Endothelial cell of umbilical vein (primary cell): Measurements from ENCODE around the gene HSDL2. TPM values are rescaled to one million over a fixed set of nuclear protein-coding genes. Genes with fewer than 3 reads are reported as not detected.

Experiments
- BruUV-seq: library from RNA; stranded (reverse); fragments of 400-500 nt; replicated peaks from 2 replicates; lab custom pipeline; 2021; lab: Mats Ljungman, UMichigan
- CTCF ChIA-PET: fragments of 300-600, 350-600 bp; sonication (Branson Sonifier 250); formaldehyde crosslinking; loops from one replicate; lab custom pipeline; 2021; ENCODE audit warnings: antibody characterized with exemption, inconsistent platforms; lab: Charles Lee
- POLR2A ChIA-PET: fragments of 300-600, 350-600 bp; sonication (Branson Sonifier 250); formaldehyde crosslinking; loops from one replicate; lab custom pipeline; 2021; ENCODE audit warnings: antibody characterized with exemption, inconsistent platforms; lab: Charles Lee
- DNase-seq: peaks from one replicate; pipeline ENCODE4 v3.0.0-alpha.2; 2011; ENCODE audit warnings: low read depth, low spot score
- FAIRE-seq: peaks from 2 replicates; lab custom pipeline; 2011; peaks lifted over from hg19 to GRCh38; lab: Jason Lieb, UNC
- H2AFZ ChIP-seq: 2 replicates; pipeline ENCODE4 v1.6.0; 2012; ENCODE audit warnings: low read depth, low read length, control low read depth, inconsistent platforms
- H3K27ac ChIP-seq: 2 replicates; pipeline ENCODE4 v1.5.1; 2011; ENCODE audit warnings: low read depth, mild to moderate bottlenecking, control low read depth, low read length, moderate library complexity; ENCODE audit not compliant: insufficient read depth
- H3K27me3 ChIP-seq, 2 experiments: 2 replicates each; pipeline versions ENCODE4 v1.6.0 to v1.6.1; 2011; ENCODE audit warnings: low read length in 2 of 2, mixed read lengths in 1 of 2; ENCODE audit not compliant: control insufficient read depth in 2 of 2, insufficient read depth in 2 of 2
- H3K36me3 ChIP-seq, 2 experiments: 2 replicates in 1 of 2; 3 replicates in 1 of 2; pipeline ENCODE4 v1.5.1; 2011; ENCODE audit warnings: low read length in 2 of 2, mild to moderate bottlenecking in 1 of 2, moderate library complexity in 1 of 2; ENCODE audit not compliant: control insufficient read depth in 2 of 2, insufficient read depth in 2 of 2; ENCODE audit errors: extremely low read depth in 1 of 2
- H3K4me1 ChIP-seq: 3 replicates; pipeline ENCODE4 v1.5.1; 2011; ENCODE audit warnings: mild to moderate bottlenecking, low read length; ENCODE audit not compliant: control insufficient read depth, insufficient read depth; ENCODE audit errors: extremely low read depth
- H3K4me2 ChIP-seq: 2 replicates; pipeline ENCODE4 v1.6.1; 2011; ENCODE audit warnings: low read length, control low read depth, mixed read lengths; ENCODE audit not compliant: insufficient read depth
- H3K4me3 ChIP-seq, 3 experiments: fragments of 200-600 bp in 1 of 3; sonication (generic), shearing (Covaris generic) in 1 of 3; replicated peaks in 1 of 3; 2 replicates each; pipeline ENCODE4 v1.5.1; 2011 to 2016; ENCODE audit warnings: control low read depth in 3 of 3, low read length in 3 of 3, mild to moderate bottlenecking in 2 of 3, inconsistent platforms in 1 of 3, low read depth in 1 of 3, moderate library complexity in 1 of 3; ENCODE audit not compliant: insufficient read depth in 1 of 3
- H3K79me2 ChIP-seq: 2 replicates; pipeline ENCODE4 v1.6.0; 2012; ENCODE audit warnings: low read length, inconsistent platforms; ENCODE audit not compliant: control insufficient read depth, insufficient read depth
- H3K9ac ChIP-seq: replicated peaks from 2 replicates; pipeline ENCODE3; 2011; ENCODE audit warnings: low read length, control low read depth; ENCODE audit not compliant: insufficient read depth; ENCODE audit errors: extremely low read depth
- H3K9me1 ChIP-seq: replicated peaks from 3 replicates; pipeline ENCODE4 v1.6.0; 2011; ENCODE audit warnings: mild to moderate bottlenecking, low read length; ENCODE audit not compliant: control insufficient read depth, insufficient read depth; ENCODE audit errors: extremely low read depth
- H3K9me3 ChIP-seq: replicated peaks from 2 replicates; pipeline ENCODE4 v1.5.1; 2012; ENCODE audit warnings: low read length, inconsistent platforms; ENCODE audit not compliant: control insufficient read depth, insufficient read depth
- H4K20me1 ChIP-seq: replicated peaks from 2 replicates; pipeline ENCODE3; 2011; ENCODE audit warnings: mild to moderate bottlenecking, low read length; ENCODE audit not compliant: control insufficient read depth, insufficient read depth; ENCODE audit errors: extremely low read depth
- CTCF ChIP-seq, 2 donors: IDR thresholded peaks; 1 replicate in 1 of 2; 2 replicates in 1 of 2; pipeline ENCODE4 v1.5.1; 2011; ENCODE audit warnings: low read length in 2 of 2, mild to moderate bottlenecking in 2 of 2, moderate library complexity in 2 of 2, control low read depth in 1 of 2, inconsistent platforms in 1 of 2, low read depth in 1 of 2; ENCODE audit not compliant: insufficient read depth in 1 of 2; ENCODE audit errors: extremely low read depth in 1 of 2
- EZH2 ChIP-seq: IDR thresholded peaks from 2 replicates; pipeline ENCODE4 v1.6.1; 2012; ENCODE audit warnings: borderline replicate concordance, low read depth, mild to moderate bottlenecking, moderate library complexity, low read length, inconsistent platforms; ENCODE audit not compliant: severe bottlenecking
- FOS ChIP-seq: IDR thresholded peaks from 2 replicates; pipeline ENCODE4 v1.6.1; 2011; ENCODE audit warnings: mild to moderate bottlenecking, low read length, moderate library complexity, borderline replicate concordance; ENCODE audit not compliant: insufficient read depth
- GATA2 ChIP-seq: IDR thresholded peaks from 2 replicates; pipeline ENCODE4 v1.7.0; 2011; ENCODE audit warnings: low read depth, mild to moderate bottlenecking, moderate library complexity, mixed read lengths, low read length; ENCODE audit not compliant: insufficient read length, insufficient read depth
- JUN ChIP-seq: IDR thresholded peaks from 2 replicates; pipeline ENCODE4 v1.6.1; 2011; ENCODE audit warnings: borderline replicate concordance, low read depth; ENCODE audit not compliant: insufficient read length, insufficient read depth
- MAX ChIP-seq: IDR thresholded peaks from 2 replicates; pipeline ENCODE4 v1.6.1; 2011; ENCODE audit not compliant: insufficient read depth, insufficient read length
- MYC ChIP-seq: IDR thresholded peaks from one replicate; pipeline ENCODE4 v1.6.1; 2011; ENCODE audit warnings: mild to moderate bottlenecking, low read depth, low read length
- POLR2A ChIP-seq: IDR thresholded peaks from 2 replicates; pipeline ENCODE4 v1.6.1; 2012; ENCODE audit warnings: low read depth, mild to moderate bottlenecking, control low read depth, low read length
- POLR2AphosphoS5 ChIP-seq: IDR thresholded peaks from 2 replicates; pipeline ENCODE4 v1.6.1; 2012; ENCODE audit warnings: low read depth, mild to moderate bottlenecking, control low read depth, low read length, moderate library complexity; ENCODE audit not compliant: insufficient read depth
- dilution Hi-C: fragments of 300-500 bp; cut with MboI; formaldehyde crosslinking; loops from one replicate; pipeline ENCODE4 v1.15.0; 2019; ENCODE audit warnings: low sequenced_read_pairs; ENCODE audit not compliant: extremely low pct_ligation_motif_present
- intact Hi-C: fragments of 100-400 bp; cut with micrococcal nuclease; formaldehyde crosslinking; loops from one replicate; pipeline ENCODE4 v1.10.0; 2022
- polyA plus RNA-seq, 4 experiments: library from polyadenylated mRNA; depleted of rRNA in 3 of 4; stranded (reverse) in 3 of 4; unstranded in 1 of 4; fragments of >200 nt; gene quantifications; 2 replicates each; pipeline versions ENCODE4 v1.2.1 to v1.2.3, GENCODE V29; 2011 to 2012; ENCODE audit warnings: missing spikeins in 1 of 4
- total RNA-seq: library from RNA; stranded (reverse); gene quantifications from 2 replicates; pipeline ENCODE4 v1.2.3, GENCODE V29; 2021

The HSDL2 gene
- total and polyA plus RNA-seq, 2 donors (not counting 3 experiments of a cell fraction or from before 2014, with no cell fraction given), result 5.6 to 22.1 TPM

GRCh38 chr9:112433499-112434392 is 53.8 kb downstream of the HSDL2 start:
- no peak overlapping the region for H2AFZ ChIP-seq
- dilution Hi-C loops, result no loop called here
- no peaks in the 10 kb centered on the region for H3K79me2 ChIP-seq
- POLR2A ChIA-PET, result no interaction called here
- H3K4me2 ChIP-seq, result no peak overlapping the region
- H3K9ac ChIP-seq, result no peak overlapping the region
- TF ChIP-seq FOS, result no peak
- no peak for TF ChIP-seq MAX
- TF ChIP-seq MYC, result no peak
- TF ChIP-seq POLR2AphosphoS5, result no peak
- TF ChIP-seq GATA2, result no peak
- TF ChIP-seq EZH2, result no peak
- no peak for TF ChIP-seq POLR2A
- TF ChIP-seq CTCF (IDR thresholded peaks at IDR 0.05; ENCODE audit: extremely low read depth in 1 of 2, insufficient read depth in 1 of 2, low read depth in 1 of 2, low read length in 2 of 2), result no peak
- no peak for TF ChIP-seq JUN
- no TSS peak for BruUV-seq
- no peaks in the 10 kb centered on the region for H3K9me1 ChIP-seq
- no peaks in the 10 kb centered on the region for H3K4me1 ChIP-seq
- DNase-seq, result no peak
- H3K9me3 ChIP-seq, result no peaks in the 10 kb centered on the region
- CTCF ChIA-PET, result interaction anchor here (1.8 kb wide), 1 partner anchor 10 kb away, joined by 7 read pairs; no protein-coding TSS in a partner anchor
- no peak overlapping the region for H3K4me3 ChIP-seq
- no peaks in the 10 kb centered on the region for H4K20me1 ChIP-seq
- intact Hi-C loops, result no loop called here
- no peaks in the 10 kb centered on the region for H3K27me3 ChIP-seq
- H3K27ac ChIP-seq, result no peak overlapping the region
- no peak for FAIRE-seq
- no peaks in the 10 kb centered on the region for H3K36me3 ChIP-seq
